MM.1S (cell line): ENCODE results near the gene SERPINA6.

ENCODE experiments used
- DNase-seq: peaks from one replicate; pipeline ENCODE4 v3.0.0-alpha.2; 2015
- H2AFZ ChIP-seq: fragments of 300-600 bp; sonication (generic); 2 replicates; pipeline ENCODE4 v1.6.0; 2016; ENCODE audit warnings: antibody characterized with exemption, low read length
- H3F3A ChIP-seq: fragments of 300-600 bp; sonication (generic); 2 replicates; pipeline ENCODE4 v1.6.1; 2016; ENCODE audit warnings: mild to moderate bottlenecking, antibody characterized with exemption, low read length, moderate library complexity, mixed read lengths; ENCODE audit not compliant: insufficient read depth
- H3K27ac ChIP-seq: fragments of 300-600 bp; sonication (generic); 2 replicates; pipeline ENCODE4 v1.5.1; 2016; ENCODE audit warnings: mild to moderate bottlenecking, low read length
- H3K27me3 ChIP-seq: fragments of 300-600 bp; sonication (generic); replicated peaks from 2 replicates; pipeline ENCODE4 v1.6.0; 2016; ENCODE audit warnings: low read length; ENCODE audit not compliant: insufficient read depth
- H3K36me3 ChIP-seq: fragments of 300-600 bp; sonication (generic); replicated peaks from 2 replicates; pipeline ENCODE4 v1.6.1; 2016; ENCODE audit warnings: mild to moderate bottlenecking, low read length, mixed read lengths; ENCODE audit not compliant: insufficient read depth
- H3K4me1 ChIP-seq: fragments of 300-600 bp; sonication (generic); 2 replicates; pipeline ENCODE4 v1.6.1; 2016; ENCODE audit warnings: low read length, mixed read lengths
- H3K4me2 ChIP-seq: fragments of 300-600 bp; sonication (generic); 2 replicates; pipeline ENCODE4 v1.6.0; 2016; ENCODE audit warnings: low read depth, low read length
- H3K4me3 ChIP-seq: fragments of 300-600 bp; sonication (generic); 2 replicates; pipeline ENCODE4 v1.5.1; 2016; ENCODE audit warnings: low read length, mixed read lengths
- H3K79me2 ChIP-seq: fragments of 300-600 bp; sonication (generic); 2 replicates; pipeline ENCODE4 v1.6.1; 2016; ENCODE audit warnings: mixed run types, low read length, mixed read lengths
- H3K9ac ChIP-seq: fragments of 300-600 bp; sonication (generic); 2 replicates; pipeline ENCODE4 v1.6.1; 2016; ENCODE audit warnings: low read length, mixed read lengths
- H3K9me2 ChIP-seq: fragments of 300-600 bp; sonication (generic); replicated peaks from 2 replicates; pipeline ENCODE4 v1.6.1; 2016; ENCODE audit warnings: mild to moderate bottlenecking, low read length, mixed read lengths; ENCODE audit not compliant: insufficient read depth
- H3K9me3 ChIP-seq: fragments of 300-600 bp; sonication (generic); replicated peaks from 2 replicates; pipeline ENCODE4 v1.6.1; 2016; ENCODE audit warnings: mild to moderate bottlenecking, low read length, mixed read lengths; ENCODE audit not compliant: insufficient read depth
- H4K20me1 ChIP-seq: fragments of 300-600 bp; sonication (generic); 2 replicates; pipeline ENCODE4 v1.6.1; 2016; ENCODE audit warnings: mild to moderate bottlenecking, low read length, moderate library complexity, mixed read lengths; ENCODE audit not compliant: insufficient read depth
- EZH2 ChIP-seq: fragments of 300-600 bp; sonication (generic); optimal IDR thresholded peaks from 2 replicates; pipeline ENCODE3; 2017; ENCODE audit warnings: low read depth, mild to moderate bottlenecking, antibody characterized with exemption, low read length, mixed read lengths
- EZH2phosphoT487 ChIP-seq: fragments of 300-600 bp; sonication (generic); IDR thresholded peaks from 2 replicates; pipeline ENCODE4 v1.6.1; 2018; ENCODE audit warnings: antibody characterized with exemption, low read length
- TF ChIP-seq, protein P1 (sequence below): fragments of 300-600 bp; sonication (generic); IDR thresholded peaks from 2 replicates; pipeline ENCODE4 v1.5.1; 2016; ENCODE audit warnings: antibody characterized with exemption, low read length, mixed read lengths

Gene SERPINA6

DNA sequence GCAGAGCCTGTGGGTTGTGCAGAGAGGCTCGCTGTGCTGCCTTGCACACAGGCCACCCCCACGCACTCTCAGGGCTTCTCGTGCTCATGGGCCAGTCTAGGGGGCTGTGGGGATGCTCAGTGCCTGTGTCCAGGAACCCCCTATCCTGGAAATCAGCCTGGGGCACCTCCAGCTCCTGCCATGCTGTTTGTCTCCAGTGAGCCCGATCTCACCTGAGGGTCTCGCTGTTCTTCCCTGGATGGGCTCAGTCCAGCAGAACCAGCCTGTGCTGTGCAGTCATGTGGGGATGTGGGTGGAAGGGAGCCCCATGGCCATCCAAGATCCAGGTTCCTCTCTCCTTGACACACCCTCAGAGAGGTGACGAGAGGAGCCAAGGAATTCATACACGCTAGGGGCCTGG lies 38.5 kb upstream of the SERPINA6 start:
- no peaks in the 10 kb centered on the region for H3K9me2 ChIP-seq
- no peaks in the 10 kb centered on the region for H3K9me3 ChIP-seq
- H4K20me1 ChIP-seq = no peaks in the 10 kb centered on the region
- H3K27ac ChIP-seq = no peak overlapping the region
- H3K27me3 ChIP-seq = no peaks in the 10 kb centered on the region
- no peaks in the 10 kb centered on the region for H3F3A ChIP-seq
- no peaks in the 10 kb centered on the region for H3K4me1 ChIP-seq
- H2AFZ ChIP-seq = no peak overlapping the region
- H3K4me2 ChIP-seq = no peak overlapping the region
- no peak for DNase-seq
- no peak overlapping the region for H3K9ac ChIP-seq
- no peaks in the 10 kb centered on the region for H3K36me3 ChIP-seq
- H3K4me3 ChIP-seq = no peak overlapping the region
- no peaks in the 10 kb centered on the region for H3K79me2 ChIP-seq
- TF ChIP-seq, protein P1, sequence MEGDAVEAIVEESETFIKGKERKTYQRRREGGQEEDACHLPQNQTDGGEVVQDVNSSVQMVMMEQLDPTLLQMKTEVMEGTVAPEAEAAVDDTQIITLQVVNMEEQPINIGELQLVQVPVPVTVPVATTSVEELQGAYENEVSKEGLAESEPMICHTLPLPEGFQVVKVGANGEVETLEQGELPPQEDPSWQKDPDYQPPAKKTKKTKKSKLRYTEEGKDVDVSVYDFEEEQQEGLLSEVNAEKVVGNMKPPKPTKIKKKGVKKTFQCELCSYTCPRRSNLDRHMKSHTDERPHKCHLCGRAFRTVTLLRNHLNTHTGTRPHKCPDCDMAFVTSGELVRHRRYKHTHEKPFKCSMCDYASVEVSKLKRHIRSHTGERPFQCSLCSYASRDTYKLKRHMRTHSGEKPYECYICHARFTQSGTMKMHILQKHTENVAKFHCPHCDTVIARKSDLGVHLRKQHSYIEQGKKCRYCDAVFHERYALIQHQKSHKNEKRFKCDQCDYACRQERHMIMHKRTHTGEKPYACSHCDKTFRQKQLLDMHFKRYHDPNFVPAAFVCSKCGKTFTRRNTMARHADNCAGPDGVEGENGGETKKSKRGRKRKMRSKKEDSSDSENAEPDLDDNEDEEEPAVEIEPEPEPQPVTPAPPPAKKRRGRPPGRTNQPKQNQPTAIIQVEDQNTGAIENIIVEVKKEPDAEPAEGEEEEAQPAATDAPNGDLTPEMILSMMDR = no peak
- TF ChIP-seq EZH2phosphoT487 (no peak), EZH2 (no peak)

- Histone ChIP-seq H3K27me3 (no peaks in the 10 kb centered on the region), H3F3A (no peaks in the 10 kb centered on the region), H3K9me2 (no peaks in the 10 kb centered on the region), H3K4me1 (no peaks in the 10 kb centered on the region), H3K79me2 (no peaks in the 10 kb centered on the region), H3K9ac (no peak overlapping the region), H2AFZ (no peak overlapping the region), H3K36me3 (no peaks in the 10 kb centered on the region), H3K9me3 (no peaks in the 10 kb centered on the region), H4K20me1 (no peaks in the 10 kb centered on the region), H3K4me3 (no peak overlapping the region), H3K4me2 (no peak overlapping the region), H3K27ac (no peak overlapping the region)
- no peak for TF ChIP-seq EZH2
- TF ChIP-seq, protein P1 = no peak
- TF ChIP-seq EZH2phosphoT487 = no peak
- DNase-seq = no peak
Measured at GRCh38 chr14:94360945-94361565, 37.9 kb upstream of the SERPINA6 start.

DNA sequence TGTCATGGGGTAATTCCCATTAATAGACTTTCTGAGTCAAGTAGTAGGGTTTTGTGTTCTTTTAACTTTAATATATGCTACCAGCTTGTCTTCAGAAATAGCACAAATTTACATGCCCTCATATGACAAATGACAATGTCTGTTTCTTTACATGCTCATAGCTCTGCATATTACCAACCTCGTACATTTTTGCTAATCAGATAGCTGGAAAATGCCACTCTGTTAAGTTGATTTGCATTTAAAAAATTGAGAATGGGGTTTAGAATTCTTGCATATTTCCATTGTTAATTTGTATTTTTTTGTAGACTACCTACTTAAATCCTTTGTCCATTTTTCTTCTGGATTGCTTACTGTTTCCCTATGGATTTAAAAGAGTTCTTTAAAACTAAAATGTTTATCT lies 34.0 kb upstream of the SERPINA6 start:
- no peaks in the 10 kb centered on the region for H3F3A ChIP-seq

More for the DNA sequence above, 34.0 kb upstream of the SERPINA6 start:
- TF ChIP-seq, protein P1 = no peak
- TF ChIP-seq EZH2phosphoT487 = no peak
- no peak for TF ChIP-seq EZH2
- no peaks in the 10 kb centered on the region for H3K36me3 ChIP-seq
- H3K27me3 ChIP-seq = no peaks in the 10 kb centered on the region
- H3K9me3 ChIP-seq = no peaks in the 10 kb centered on the region
- H3K9me2 ChIP-seq = no peaks in the 10 kb centered on the region
- no peaks in the 10 kb centered on the region for H3K79me2 ChIP-seq
- no peak overlapping the region for H3K9ac ChIP-seq
- H3K27ac ChIP-seq = no peak overlapping the region
- no peak overlapping the region for H2AFZ ChIP-seq
- no peaks in the 10 kb centered on the region for H3K4me1 ChIP-seq
- no peaks in the 10 kb centered on the region for H4K20me1 ChIP-seq
- no peak overlapping the region for H3K4me2 ChIP-seq
- no peak overlapping the region for H3K4me3 ChIP-seq
- DNase-seq = no peak
